ENCODE data around the gene HOMER2. TPM values are rescaled to one million over a fixed set of nuclear protein-coding genes. Genes with fewer than 3 reads are reported as not detected.
"Not testable (repeated sequence)": the region's sequence is repeated elsewhere in the genome, so short reads cannot be mapped to it uniquely, and the experiment has no call there.

The HOMER2 gene
- total and polyA plus RNA-seq, 8 donors: 2.9 to 144 (median 70.7) TPM

GRCh38 chr15:82894971-82895520, 57.5 kb downstream of the HOMER2 start:
- Histone ChIP-seq H3K27me3 (no peaks in the 10 kb centered on the region), H3K4me3 (no peak overlapping the region), H3K4me1 (peaks cover 0 to 37% (median 9%) of the 10 kb centered on the region in 4 donors), H3K27ac (peak overlapping the region in 1 of 5 donors; percentile 36), H3K36me3 (peaks cover 0 to 12% (median 1%) of the 10 kb centered on the region in 4 donors), H3K9me3 (no peaks in the 10 kb centered on the region)
- intact Hi-C loops (cut with DNase I; ENCODE audit: low total_unique reads): no loop called here
- 30 to 59% (median 42%) methylated on average over 4 of the region's 4 CpGs for WGBS, 5 donors
- TF ChIP-seq, protein P1, sequence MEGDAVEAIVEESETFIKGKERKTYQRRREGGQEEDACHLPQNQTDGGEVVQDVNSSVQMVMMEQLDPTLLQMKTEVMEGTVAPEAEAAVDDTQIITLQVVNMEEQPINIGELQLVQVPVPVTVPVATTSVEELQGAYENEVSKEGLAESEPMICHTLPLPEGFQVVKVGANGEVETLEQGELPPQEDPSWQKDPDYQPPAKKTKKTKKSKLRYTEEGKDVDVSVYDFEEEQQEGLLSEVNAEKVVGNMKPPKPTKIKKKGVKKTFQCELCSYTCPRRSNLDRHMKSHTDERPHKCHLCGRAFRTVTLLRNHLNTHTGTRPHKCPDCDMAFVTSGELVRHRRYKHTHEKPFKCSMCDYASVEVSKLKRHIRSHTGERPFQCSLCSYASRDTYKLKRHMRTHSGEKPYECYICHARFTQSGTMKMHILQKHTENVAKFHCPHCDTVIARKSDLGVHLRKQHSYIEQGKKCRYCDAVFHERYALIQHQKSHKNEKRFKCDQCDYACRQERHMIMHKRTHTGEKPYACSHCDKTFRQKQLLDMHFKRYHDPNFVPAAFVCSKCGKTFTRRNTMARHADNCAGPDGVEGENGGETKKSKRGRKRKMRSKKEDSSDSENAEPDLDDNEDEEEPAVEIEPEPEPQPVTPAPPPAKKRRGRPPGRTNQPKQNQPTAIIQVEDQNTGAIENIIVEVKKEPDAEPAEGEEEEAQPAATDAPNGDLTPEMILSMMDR (IDR thresholded peaks at IDR 0.05): no peak
- TF ChIP-seq POLR2AphosphoS5 (IDR thresholded peaks at IDR 0.05) (no peak), POLR2A (IDR thresholded peaks at IDR 0.05) (no peak), EP300 (IDR thresholded peaks at IDR 0.05) (no peak)
- peak in 1 of 2 donors; percentile 23 for DNase-seq

GRCh38 chr15:82893473-82893872, 59.0 kb downstream of the HOMER2 start:
- DNase-seq: not testable (repeated sequence)
- WGBS, 5 donors: 89 to 96% (median 95%) methylated on average over 12 of the region's 12 CpGs

DNA sequence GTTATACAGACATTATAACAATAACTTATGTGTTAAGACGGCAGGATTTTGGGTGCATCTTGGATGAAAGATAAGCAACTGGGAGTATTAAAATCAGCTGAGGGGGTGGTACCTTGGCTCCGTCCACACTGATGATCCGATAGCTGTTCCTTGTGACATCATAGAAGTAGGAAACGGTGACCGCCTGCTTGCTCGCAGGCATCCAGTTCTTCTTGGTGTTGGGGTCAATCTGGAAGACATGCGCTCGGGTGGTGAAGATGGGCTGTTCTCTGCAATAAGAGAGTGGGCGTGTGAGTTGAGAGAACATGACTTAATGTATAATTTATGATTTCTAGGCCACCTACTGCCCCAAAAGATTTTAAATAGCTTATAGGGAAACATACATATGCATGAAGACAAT, 59.9 kb downstream of the HOMER2 start:
- 92 to 96% (median 93%) methylated on average over 9 of the region's 9 CpGs for WGBS, 5 donors
- intact Hi-C loops (cut with DNase I; ENCODE audit: low total_unique reads): no loop called here
- Histone ChIP-seq H3K4me1 (peaks cover 0 to 20% (median 6%) of the 10 kb centered on the region in 4 donors), H3K9me3 (no peaks in the 10 kb centered on the region), H3K4me3 (no peak overlapping the region), H3K27ac (no peak overlapping the region), H3K36me3 (peaks cover 0 to 25% (median 8%) of the 10 kb centered on the region in 4 donors), H3K27me3 (no peaks in the 10 kb centered on the region)
- DNase-seq: no peak
- TF ChIP-seq POLR2A (IDR thresholded peaks at IDR 0.05) (no peak), POLR2AphosphoS5 (IDR thresholded peaks at IDR 0.05) (no peak), EP300 (IDR thresholded peaks at IDR 0.05) (no peak)
- TF ChIP-seq, protein P1 (IDR thresholded peaks at IDR 0.05): no peak

More at GRCh38 chr15:82893473-82893872, 59.0 kb downstream of the HOMER2 start:
- H3K4me3 ChIP-seq; H3K27ac ChIP-seq; H3K9me3 ChIP-seq; intact Hi-C loops (cut with DNase I; ENCODE audit: low total_unique reads); H3K27me3 ChIP-seq: not testable (repeated sequence)
- H3K36me3 ChIP-seq: peaks cover 0 to 25% (median 8%) of the 10 kb centered on the region in 4 donors
- H3K4me1 ChIP-seq: peaks cover 0 to 29% (median 9%) of the 10 kb centered on the region in 4 donors

GRCh38 chr15:82890995-82891390, 61.5 kb downstream of the HOMER2 start:
- Histone ChIP-seq H3K4me1 (peaks cover 0 to 17% (median 6%) of the 10 kb centered on the region in 4 donors), H3K36me3 (peaks cover 0 to 25% (median 8%) of the 10 kb centered on the region in 4 donors), H3K4me3 (no peak overlapping the region), H3K27me3 (no peaks in the 10 kb centered on the region), H3K9me3 (no peaks in the 10 kb centered on the region), H3K27ac (peak overlapping the region in 1 of 5 donors; percentile 10)
- peak; percentile 39 to 40 for DNase-seq
- WGBS, 5 donors: 34 to 68% (median 42%) methylated on average over 6 of the region's 6 CpGs
- intact Hi-C loops (cut with DNase I; ENCODE audit: low total_unique reads): no loop called here
- no peak for TF ChIP-seq POLR2A (IDR thresholded peaks at IDR 0.05)
- TF ChIP-seq, protein P1 (IDR thresholded peaks at IDR 0.05): no peak

GRCh38 chr15:82890338-82890994, 62.1 kb downstream of the HOMER2 start:
- intact Hi-C loops (cut with DNase I; ENCODE audit: low total_unique reads): no loop called here
- H3K4me1 ChIP-seq: peaks cover 0 to 12% (median 4%) of the 10 kb centered on the region in 4 donors
- no peak overlapping the region for H3K4me3 ChIP-seq
- H3K9me3 ChIP-seq: no peaks in the 10 kb centered on the region
- peak in 1 of 2 donors; percentile 28 for DNase-seq
- TF ChIP-seq, protein P1 (IDR thresholded peaks at IDR 0.05): no peak
- TF ChIP-seq POLR2AphosphoS5 (IDR thresholded peaks at IDR 0.05) (no peak), POLR2A (IDR thresholded peaks at IDR 0.05) (no peak), EP300 (IDR thresholded peaks at IDR 0.05) (no peak)
- no peaks in the 10 kb centered on the region for H3K27me3 ChIP-seq
- 67 to 76% (median 71%) methylated on average over 9 of the region's 9 CpGs for WGBS, 5 donors
- H3K36me3 ChIP-seq: peaks cover 0 to 25% (median 8%) of the 10 kb centered on the region in 4 donors
- no peak overlapping the region for H3K27ac ChIP-seq

Data from stomach (tissue), 9 donors.